NCI-H226 (cell line): ENCODE measurements around the gene VTI1A.

Experiments used
- DNase-seq: peaks from one replicate; pipeline ENCODE4 v3.0.0-alpha.2; 2015

VTI1A gene

DNA sequence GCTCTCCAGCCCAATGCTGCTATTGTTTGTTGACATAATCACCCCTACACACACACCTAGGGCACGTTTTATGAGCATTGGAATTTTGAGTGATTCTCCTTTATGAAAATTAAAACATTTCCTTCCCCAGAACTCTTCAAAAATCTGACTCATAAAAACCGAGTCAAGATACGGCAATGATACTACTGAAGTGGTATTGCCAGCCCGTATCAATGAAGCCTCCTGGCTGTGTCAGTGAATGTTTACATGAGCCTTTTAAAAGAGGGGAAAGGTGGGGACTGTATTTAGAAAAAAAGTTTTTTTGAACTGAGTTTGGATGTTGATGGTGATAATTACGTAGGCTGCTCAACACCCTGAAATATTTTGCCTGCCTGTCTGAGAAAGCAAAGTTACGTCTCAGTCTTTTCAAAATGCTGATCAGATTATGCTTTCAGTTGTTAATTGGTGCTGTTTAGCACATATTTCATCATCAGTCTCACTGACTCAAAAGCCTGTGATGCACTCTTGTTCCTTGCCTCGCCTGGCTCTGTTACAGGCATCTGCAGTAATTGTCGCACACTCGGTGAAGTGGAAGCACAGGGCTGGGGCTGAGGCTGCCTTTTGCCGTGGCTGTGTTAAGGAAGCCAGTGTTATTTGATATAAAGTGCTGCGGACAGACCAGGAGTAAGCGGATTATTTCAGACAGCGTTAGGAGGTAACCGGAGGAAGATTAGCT is 345.6 kb downstream of the VTI1A start:
- no peak for DNase-seq

GRCh38 chr10:112793202-112793921 is 346.3 kb downstream of the VTI1A start:
- no peak for DNase-seq

DNA sequence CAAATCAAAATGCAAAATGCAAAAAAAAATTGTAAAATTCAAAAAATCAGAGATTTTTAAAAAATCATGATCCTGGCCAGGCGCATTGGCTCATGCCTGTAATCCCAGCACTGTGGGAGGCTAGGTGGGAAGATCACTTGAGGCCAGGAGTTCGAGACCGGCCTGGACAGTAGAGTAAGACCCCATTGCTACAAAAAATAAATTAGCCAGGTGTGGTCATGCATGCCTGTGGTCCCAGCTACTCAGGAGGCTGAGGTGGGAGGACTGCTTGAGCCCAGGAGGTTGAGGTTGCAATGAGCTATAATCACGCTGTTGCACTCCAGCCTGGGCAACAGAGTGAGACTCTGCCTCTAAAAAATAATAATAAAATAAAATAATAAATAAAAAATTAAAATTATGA is 347.2 kb downstream of the VTI1A start:
- DNase-seq = no peak

- DNase-seq = no peak
These were observed 348.1 kb downstream of the VTI1A start for GRCh38 chr10:112795067-112795466.

DNA sequence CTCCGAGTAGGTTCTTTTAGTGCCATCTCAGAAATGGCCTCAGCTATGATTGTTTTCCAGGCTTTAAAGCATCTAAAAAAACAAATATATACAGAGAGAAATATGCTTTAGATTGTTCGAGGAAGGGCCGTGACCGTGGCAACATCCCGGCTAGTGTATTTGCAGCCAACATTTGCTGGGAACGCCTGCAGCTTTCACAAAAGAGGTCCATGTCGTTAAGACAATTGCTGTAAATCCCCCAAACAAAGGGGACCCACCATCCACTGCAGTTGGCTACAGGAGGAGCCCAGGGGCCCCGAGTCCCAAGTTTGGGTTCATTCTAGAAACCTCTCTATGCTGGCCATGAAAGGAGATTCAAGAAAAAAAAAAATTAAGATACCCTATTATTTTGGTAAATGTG is 350.2 kb downstream of the VTI1A start:
- no peak for DNase-seq

GRCh38 chr10:112797855-112798254 is 350.8 kb downstream of the VTI1A start:
- DNase-seq = no peak

GRCh38 chr10:112799038-112799437 is 352.0 kb downstream of the VTI1A start:
- no peak for DNase-seq

DNA sequence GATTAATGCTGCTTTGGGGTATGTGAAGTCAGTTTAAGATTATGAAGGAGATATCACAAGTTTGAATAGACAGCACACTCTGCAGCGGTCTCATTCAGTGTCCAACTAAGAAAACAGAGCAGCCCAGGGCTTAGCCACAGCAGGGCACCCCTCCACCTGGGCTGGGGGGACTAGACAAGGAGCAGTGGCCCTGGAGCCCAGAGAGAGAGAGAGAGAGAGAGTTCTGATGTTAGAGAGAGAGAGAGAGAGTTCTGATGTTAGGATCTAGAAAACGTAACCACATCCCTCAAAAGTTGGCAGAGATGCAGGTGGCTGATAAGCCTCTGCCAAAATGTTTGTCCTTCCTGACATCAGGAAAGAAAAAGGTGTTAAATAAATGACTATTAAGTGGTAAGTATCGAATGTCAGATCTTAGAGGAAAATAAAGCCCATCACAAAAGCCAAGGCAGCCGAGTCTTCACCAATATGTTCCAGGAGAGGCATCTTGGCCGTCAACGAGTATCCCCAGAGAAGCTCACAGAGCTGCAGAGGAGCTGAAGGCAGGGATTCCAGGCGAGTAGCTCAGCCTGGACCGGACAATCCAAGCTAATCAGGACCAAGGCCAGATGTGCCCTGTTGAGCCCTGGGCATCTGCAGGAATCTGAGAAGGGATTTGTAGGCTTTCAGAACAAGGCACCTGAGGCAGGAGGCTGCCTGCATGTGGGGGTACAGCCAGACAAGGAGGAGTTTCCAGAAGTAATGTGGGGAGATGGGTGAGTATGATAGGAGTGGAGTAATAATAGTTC is 352.9 kb downstream of the VTI1A start:
- no peak for DNase-seq

- DNase-seq = no peak
These were observed 354.0 kb downstream of the VTI1A start for GRCh38 chr10:112801004-112801403.

- DNase-seq = no peak
These were observed 354.7 kb downstream of the VTI1A start for GRCh38 chr10:112801748-112802147.

GRCh38 chr10:112802411-112803022 is 355.5 kb downstream of the VTI1A start:
- no peak for DNase-seq

DNA sequence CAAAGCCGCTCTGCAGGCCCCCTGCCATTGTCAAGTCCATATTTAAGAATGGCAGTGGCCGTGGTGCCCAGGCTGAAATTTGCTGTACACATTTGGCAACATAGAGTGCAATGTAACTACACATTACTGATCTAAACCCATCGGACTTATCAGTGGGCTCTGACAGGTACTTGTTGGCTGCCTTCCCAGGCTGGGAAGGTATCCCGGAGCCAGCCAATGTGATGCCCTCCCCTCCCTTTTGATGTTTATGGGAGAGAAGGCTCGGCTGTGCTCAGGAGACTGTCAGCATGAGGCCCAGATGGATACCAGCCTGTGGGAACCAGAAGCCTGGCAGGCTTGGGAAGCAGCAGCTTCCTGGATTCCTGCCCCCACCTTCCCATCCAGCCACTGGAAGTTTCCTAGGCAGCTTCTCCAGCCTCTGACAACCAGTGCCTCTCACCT is 357.0 kb downstream of the VTI1A start:
- DNase-seq = peak; percentile 21

GRCh38 chr10:112805254-112805590 is 358.2 kb downstream of the VTI1A start:
- DNase-seq = no peak

DNA sequence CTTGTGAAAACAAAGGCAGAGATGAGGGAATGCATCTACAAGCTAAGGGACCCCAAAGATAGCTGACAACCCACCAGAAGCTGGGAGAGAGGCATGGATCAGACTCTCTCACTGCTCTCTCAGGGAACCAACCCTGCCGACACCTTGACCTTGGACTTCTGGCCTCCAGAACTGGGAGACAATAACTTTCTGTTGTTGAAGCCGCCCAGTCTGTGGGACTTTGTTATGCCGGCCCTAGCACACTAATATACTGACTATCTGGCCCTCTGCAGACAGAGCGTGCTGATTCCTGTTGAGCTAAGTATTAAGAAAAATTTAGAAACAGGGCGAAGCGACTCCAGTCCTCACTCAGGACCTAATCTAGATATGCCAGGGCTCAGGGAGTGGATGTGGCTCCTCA is 358.7 kb downstream of the VTI1A start:
- DNase-seq = no peak

- DNase-seq = no peak
These were observed 360.0 kb downstream of the VTI1A start for GRCh38 chr10:112807013-112807412.

DNA sequence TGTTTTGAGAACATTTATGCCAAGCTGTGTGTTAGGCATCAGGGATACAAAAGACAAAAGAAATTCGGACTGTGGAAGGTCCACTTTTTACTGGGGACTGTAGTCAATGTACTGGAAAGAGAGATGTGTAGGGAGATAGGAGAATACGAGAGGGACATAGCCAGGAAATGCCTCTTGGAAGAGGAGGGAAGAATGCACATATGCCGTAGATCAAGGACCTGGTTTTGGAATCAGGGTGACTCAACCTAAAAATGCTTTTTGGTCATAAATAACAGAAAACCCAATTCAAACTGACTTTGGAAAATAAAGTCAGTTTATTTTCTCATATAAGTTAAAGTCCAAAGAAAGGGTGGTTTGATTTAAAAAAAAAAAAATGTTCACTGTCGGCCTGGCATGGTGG is 362.7 kb downstream of the VTI1A start:
- DNase-seq = no peak

DNA sequence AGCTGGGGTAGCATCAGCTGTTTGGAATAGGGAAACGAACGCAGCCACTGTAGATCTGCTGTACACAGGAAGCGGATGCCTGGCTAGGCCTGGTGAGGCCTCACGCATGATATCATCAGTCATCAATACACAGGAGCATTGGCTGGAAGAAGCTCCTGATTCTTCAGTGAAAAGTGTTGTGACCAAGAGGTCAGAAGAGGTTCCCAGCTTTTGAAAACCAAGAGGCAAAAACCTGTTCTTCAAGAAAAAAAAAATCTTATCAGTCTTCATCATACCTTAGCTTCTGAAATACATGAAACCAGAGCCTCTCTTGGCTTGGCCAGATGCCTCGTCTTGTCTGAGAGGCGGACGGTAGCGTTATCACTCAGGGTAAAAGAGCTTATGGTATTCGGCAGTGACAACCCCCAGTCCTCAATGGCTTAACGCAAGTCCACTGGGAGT is 363.7 kb downstream of the VTI1A start:
- no peak for DNase-seq

DNA sequence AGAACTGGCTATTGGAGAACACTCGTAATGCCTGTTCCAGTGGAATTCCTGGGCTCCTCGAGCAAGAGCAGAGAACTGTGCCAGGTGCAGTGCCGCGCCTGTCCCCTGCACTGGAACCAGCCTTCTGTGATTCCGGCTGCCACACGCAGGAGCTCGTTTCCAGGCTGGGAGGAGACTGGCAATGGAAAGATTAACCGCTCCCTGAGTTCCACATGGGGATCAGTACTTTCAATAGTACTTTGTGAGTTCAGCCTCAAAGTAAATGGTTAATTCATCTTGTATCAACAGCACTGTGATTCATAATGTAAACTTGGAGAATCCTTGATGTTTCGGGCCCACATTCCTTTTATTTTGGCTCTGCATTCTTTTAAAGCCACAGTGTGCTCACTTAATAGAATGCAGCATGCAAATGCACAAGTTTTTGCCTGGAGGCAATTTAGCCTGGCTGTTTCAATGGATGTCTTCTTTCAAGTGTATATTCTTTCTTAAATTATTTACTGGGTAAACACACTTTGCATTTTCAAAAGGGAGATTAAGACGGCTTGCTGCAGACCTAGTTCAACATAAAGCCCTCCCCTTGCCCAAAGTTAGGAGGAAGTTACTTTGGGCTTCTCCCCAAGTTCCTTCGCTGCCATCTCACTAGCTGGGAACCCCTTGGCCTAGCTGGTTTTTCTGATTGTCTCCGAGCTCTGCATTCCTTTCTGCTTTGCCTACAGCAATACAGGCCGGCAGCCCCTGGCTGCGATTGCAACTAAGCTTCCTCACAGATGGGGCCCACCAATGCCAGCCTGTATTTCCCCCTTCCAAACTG is 364.9 kb downstream of the VTI1A start:
- DNase-seq = peak; percentile 83

GRCh38 chr10:112812586-112812985 is 365.6 kb downstream of the VTI1A start:
- no peak for DNase-seq

- no peak for DNase-seq
These were observed 367.0 kb downstream of the VTI1A start for GRCh38 chr10:112813866-112814591.

DNA sequence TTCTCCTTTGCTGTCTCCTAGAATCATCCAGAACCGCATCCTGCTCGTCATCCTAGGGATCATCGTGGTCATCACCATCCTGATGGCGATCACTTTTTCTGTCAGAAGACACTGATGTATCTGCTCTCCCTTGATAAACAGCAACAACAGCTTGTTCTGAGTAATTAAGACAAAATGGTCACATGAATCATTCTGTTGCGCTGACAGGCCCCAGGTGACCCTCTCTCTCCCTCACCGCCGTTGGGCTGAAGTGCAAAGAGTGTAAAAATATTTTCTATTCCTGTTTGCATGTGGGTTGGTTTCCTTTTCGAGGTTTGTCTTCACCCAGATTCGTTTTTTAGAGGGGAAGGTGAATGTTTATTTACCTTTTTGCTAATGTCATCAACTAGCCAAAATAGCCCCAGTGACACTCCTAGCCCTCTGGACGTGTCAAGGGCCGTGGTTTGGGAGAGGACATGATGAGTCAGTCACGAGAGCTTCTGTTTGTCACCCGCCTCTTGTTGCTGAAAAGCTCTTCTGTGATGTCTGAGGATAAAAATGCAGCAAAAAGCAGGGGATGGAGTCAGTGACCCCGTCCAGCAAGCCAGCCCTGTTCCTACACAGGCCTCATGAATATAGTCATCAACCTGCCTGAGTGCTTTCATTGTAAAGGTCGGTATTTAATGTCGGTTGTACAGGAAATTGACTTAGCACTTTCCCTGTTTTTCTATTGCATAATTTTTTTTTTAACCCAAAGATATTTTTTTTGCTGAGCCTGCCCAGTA is 368.4 kb downstream of the VTI1A start:
- DNase-seq = peak; percentile 7
